IMR-90 (cell line): ENCODE measurements around the gene SLC28A3. TPM values are rescaled to one million over a fixed set of nuclear protein-coding genes. Genes with fewer than 3 reads are reported as not detected.

Source experiments
- ATAC-seq: fragments of 200-7000 bp; cut with Tn5 transposase; 2 replicates; pipeline ENCODE4 v1.9.1; 2020; ENCODE audit warnings: low read depth, mild to moderate bottlenecking, moderate library complexity
- BruUV-seq: library from RNA; stranded (reverse); fragments of 400-500 nt; replicated peaks from 2 replicates; lab custom pipeline; 2021; lab: Mats Ljungman, UMichigan
- CTCF ChIA-PET: fragments of 300-600 bp; formaldehyde crosslinking; extraction: SDS; loops from one replicate; lab custom pipeline; 2021; ENCODE audit warnings: antibody characterized with exemption; lab: Yijun Ruan, JAX
- POLR2A ChIA-PET: fragments of 300-600 bp; sonication (Branson Sonifier 250); formaldehyde crosslinking; loops from one replicate; lab custom pipeline; 2022; ENCODE audit warnings: antibody characterized with exemption; ENCODE audit not compliant: unreplicated experiment; lab: Charles Lee
- DNase-seq: peaks from one replicate; pipeline ENCODE4 v3.0.0; 2013
- H2AFZ ChIP-seq: replicated peaks from 2 replicates; pipeline ENCODE3; 2013; ENCODE audit warnings: low read length, mild to moderate bottlenecking; ENCODE audit not compliant: poor library complexity
- H2AK5ac ChIP-seq: 2 replicates; pipeline ENCODE4 v1.6.1; 2013; ENCODE audit warnings: low read depth, low read length, inconsistent platforms
- H2AK9ac ChIP-seq: replicated peaks from 2 replicates; pipeline ENCODE3; 2013; ENCODE audit warnings: mild to moderate bottlenecking, low read depth, low read length, moderate library complexity; ENCODE audit not compliant: poor library complexity
- H2BK120ac ChIP-seq: 2 replicates; pipeline ENCODE4 v1.6.1; 2013; ENCODE audit warnings: low read depth, low read length, inconsistent platforms
- H2BK15ac ChIP-seq: 3 replicates; pipeline ENCODE4 v1.6.1; 2013; ENCODE audit warnings: low read depth, low read length, inconsistent platforms
- H2BK20ac ChIP-seq: 2 replicates; pipeline ENCODE4 v1.6.1; 2013; ENCODE audit warnings: low read depth, mild to moderate bottlenecking, inconsistent platforms, low read length, moderate library complexity
- H2BK5ac ChIP-seq: 2 replicates; pipeline ENCODE4 v1.6.1; 2013; ENCODE audit warnings: mild to moderate bottlenecking, low read depth, low read length, inconsistent platforms; ENCODE audit not compliant: poor library complexity, severe bottlenecking
- H3K14ac ChIP-seq: replicated peaks from 2 replicates; pipeline ENCODE4 v1.6.1; 2013; ENCODE audit warnings: low read depth, low read length, inconsistent platforms
- H3K18ac ChIP-seq: 2 replicates; pipeline ENCODE4 v1.6.1; 2013; ENCODE audit warnings: low read depth, low read length, control low read depth
- H3K23ac ChIP-seq: 2 replicates; pipeline ENCODE4 v1.6.1; 2013; ENCODE audit warnings: low read depth, low read length, inconsistent platforms
- H3K27ac ChIP-seq: 2 replicates; pipeline ENCODE4 v1.5.1; 2013; ENCODE audit warnings: mild to moderate bottlenecking, control low read depth, low read length; ENCODE audit not compliant: insufficient read depth
- H3K27me3 ChIP-seq: 2 replicates; pipeline ENCODE4 v1.6.1; 2013; ENCODE audit warnings: low read length; ENCODE audit not compliant: control insufficient read depth, insufficient read depth
- H3K36me3 ChIP-seq: 2 replicates; pipeline ENCODE4 v1.6.1; 2013; ENCODE audit warnings: low read length, mixed read lengths; ENCODE audit not compliant: control insufficient read depth, insufficient read depth
- H3K4ac ChIP-seq: 2 replicates; pipeline ENCODE4 v1.6.1; 2013; ENCODE audit warnings: low read depth, low read length, inconsistent platforms
- H3K4me1 ChIP-seq: 2 replicates; pipeline ENCODE4 v1.6.1; 2013; ENCODE audit warnings: low read length, mixed read lengths; ENCODE audit not compliant: control insufficient read depth, insufficient read depth
- H3K4me2 ChIP-seq: 2 replicates; pipeline ENCODE4 v1.6.1; 2013; ENCODE audit warnings: low read depth, mild to moderate bottlenecking, control low read depth, low read length, moderate library complexity
- H3K4me3 ChIP-seq: 2 replicates; pipeline ENCODE4 v1.5.1; 2013; ENCODE audit warnings: low read depth, mild to moderate bottlenecking, control low read depth, low read length, moderate library complexity; ENCODE audit not compliant: insufficient read depth
- H3K56ac ChIP-seq: 2 replicates; pipeline ENCODE4 v1.6.1; 2013; ENCODE audit warnings: low read length, inconsistent platforms; ENCODE audit not compliant: insufficient read depth; ENCODE audit errors: extremely low read depth
- H3K79me1 ChIP-seq, 2 experiments: 2 replicates each; pipeline ENCODE4 v1.6.1; 2013; ENCODE audit warnings: low read length in 2 of 2, inconsistent platforms in 1 of 2, low read depth in 1 of 2
- H3K9ac ChIP-seq: 2 replicates; pipeline ENCODE4 v1.6.1; 2013; ENCODE audit warnings: low read depth, low read length, control low read depth
- H3K9me1 ChIP-seq: 2 replicates; pipeline ENCODE4 v1.6.1; 2013; ENCODE audit warnings: low read length, inconsistent platforms; ENCODE audit not compliant: insufficient read depth
- H3K9me3 ChIP-seq: 2 replicates; pipeline ENCODE4 v1.6.1; 2013; ENCODE audit warnings: low read length; ENCODE audit not compliant: control insufficient read depth, insufficient read depth
- H4K20me1 ChIP-seq: 2 replicates; pipeline ENCODE4 v1.6.1; 2013; ENCODE audit warnings: low read length, inconsistent platforms; ENCODE audit not compliant: insufficient read depth
- H4K5ac ChIP-seq: 2 replicates; pipeline ENCODE4 v1.6.1; 2013; ENCODE audit warnings: mild to moderate bottlenecking, low read depth, low read length, control low read depth
- H4K8ac ChIP-seq, 2 experiments: 2 replicates each; pipeline ENCODE4 v1.6.1; 2013; ENCODE audit warnings: low read depth in 2 of 2, low read length in 2 of 2, control low read depth in 1 of 2, inconsistent platforms in 1 of 2
- H4K91ac ChIP-seq: 2 replicates; pipeline ENCODE4 v1.6.1; 2013; ENCODE audit warnings: low read depth, low read length, inconsistent platforms; ENCODE audit not compliant: insufficient read depth
- ELK1 ChIP-seq: fragments of 150-350 bp; IDR thresholded peaks from 2 replicates; pipeline ENCODE4 v1.6.1; 2016; ENCODE audit warnings: low read depth, mild to moderate bottlenecking, low read length, moderate library complexity, borderline replicate concordance
- SMC3 ChIP-seq: fragments of 150-350 bp; IDR thresholded peaks from 2 replicates; pipeline ENCODE4 v1.6.1; 2016; ENCODE audit warnings: low read depth, mild to moderate bottlenecking, antibody characterized with exemption, low read length, moderate library complexity
- WGBS, 2 experiments: methylation state at CpG; one replicate each; pipeline versions ENCODE4 v1.1.5 to v1.1.7; 2013; ENCODE audit warnings: missing lambda C conversion rate in 2 of 2; ENCODE audit not compliant: insufficient read length in 1 of 2; ENCODE audit errors: extremely low coverage in 2 of 2; 5-methylcytosine and 5-hydroxymethylcytosine counted together
- dilution Hi-C: fragments of 300-500 bp; cut with HindIII; formaldehyde crosslinking; loops from one replicate; pipeline ENCODE4 v1.14.3; 2018; ENCODE audit warnings: low sequenced_read_pairs; ENCODE audit not compliant: unreplicated experiment
- in situ Hi-C: fragments of 300-500 bp; cut with MboI; formaldehyde crosslinking; loops from 3 replicates; pipeline ENCODE4 v1.14.3; 2019; ENCODE audit warnings: low sequenced_read_pairs, inconsistent platforms, mixed read lengths
- intact Hi-C: fragments of 100-400 bp; cut with micrococcal nuclease; formaldehyde crosslinking; loops from 2 replicates; pipeline ENCODE4 v1.10.0; 2022
- polyA plus RNA-seq, 3 experiments: library from polyadenylated mRNA; depleted of rRNA; stranded (reverse); fragments of >200 nt; gene quantifications; 2 replicates each; pipeline ENCODE4 v1.2.3, GENCODE V29; 2012; ENCODE audit warnings: low replicate concordance in 1 of 3
- total RNA-seq: library from RNA; depleted of rRNA; stranded (reverse); fragments of >200 nt; gene quantifications from 2 replicates; pipeline ENCODE4 v1.2.3, GENCODE V29; 2012

Gene SLC28A3
- total and polyA plus RNA-seq, 2 of the 4 experiments (the other 2 are of a cell fraction) = 1.1 to 2.2 TPM

GRCh38 chr9:84381508-84381907 lies 41.0 kb upstream of the SLC28A3 start:
- WGBS, 2 experiments = no CpG with 5 or more reads among the region's 3 CpGs
- no TSS peak for BruUV-seq
- DNase-seq (no peak), ATAC-seq (no peak)
- Histone ChIP-seq H4K20me1 (no peaks in the 10 kb centered on the region), H3K56ac (no peak overlapping the region), H2BK15ac (no peak overlapping the region), H3K4ac (no peak overlapping the region), H4K91ac (no peak overlapping the region), H3K23ac (no peak overlapping the region), H3K79me1 (no peaks in the 10 kb centered on the region), H3K9me3 (no peaks in the 10 kb centered on the region), H2BK120ac (no peak overlapping the region), H2BK20ac (no peak overlapping the region), H2BK5ac (no peak overlapping the region), H3K18ac (no peak overlapping the region), H2AFZ (no peak overlapping the region), H2AK5ac (no peak overlapping the region), H3K27ac (no peak overlapping the region), H3K4me2 (no peak overlapping the region), H4K5ac (no peak overlapping the region), H3K4me3 (no peak overlapping the region), H4K8ac (no peak overlapping the region), H3K27me3 (no peaks in the 10 kb centered on the region), H3K14ac (no peak overlapping the region), H3K9me1 (no peaks in the 10 kb centered on the region), H3K4me1 (no peaks in the 10 kb centered on the region), H3K36me3 (no peaks in the 10 kb centered on the region), H2AK9ac (no peak overlapping the region), H3K9ac (no peak overlapping the region)
- dilution Hi-C loops (no loop called here), in situ Hi-C loops (no loop called here), intact Hi-C loops (no loop called here)
- ChIA-PET POLR2A (no interaction called here), CTCF (no interaction called here)
- TF ChIP-seq SMC3 = no peak
- TF ChIP-seq ELK1 = no peak
